Suppressor macrophage treated with lipopolysaccharide for 1 hour (primary cell): ENCODE results near the gene FURIN.

Experiments
- DNase-seq, 3 donors: peaks; one replicate each; pipeline ENCODE4 v3.0.0-alpha.2; 2020 to 2022

Gene FURIN

GRCh38 chr15:90883976-90884718 lies 15.8 kb downstream of the FURIN start, which contains the start of gene FES:
FES (plus strand) TSS chr15:90884504; CDS start chr15:90885046, 542 bp downstream.
- peak; percentile 74 to 87 (median 78) for DNase-seq

GRCh38 chr15:90884719-90885431 lies 16.5 kb downstream of the FURIN start:
- DNase-seq = no peak

- peak; percentile 82 to 91 (median 83) for DNase-seq
Observed at GRCh38 chr15:90885432-90886290, 17.3 kb downstream of the FURIN start.

GRCh38 chr15:90886291-90886614 lies 17.9 kb downstream of the FURIN start:
- DNase-seq = no peak

- no peak for DNase-seq
Observed at GRCh38 chr15:90887037-90887481, 18.7 kb downstream of the FURIN start.

GRCh38 chr15:90889313-90889730 lies 20.9 kb downstream of the FURIN start:
- DNase-seq = no peak

GRCh38 chr15:90889736-90890456 lies 21.5 kb downstream of the FURIN start:
- no peak for DNase-seq

- no peak for DNase-seq
Observed at GRCh38 chr15:90890839-90891238, 22.5 kb downstream of the FURIN start.

GRCh38 chr15:90891346-90891949 lies 23.1 kb downstream of the FURIN start:
- no peak for DNase-seq

GRCh38 chr15:90892023-90892422 lies 23.6 kb downstream of the FURIN start:
- DNase-seq = no peak

GRCh38 chr15:90892498-90893174 lies 24.2 kb downstream of the FURIN start:
- no peak for DNase-seq

GRCh38 chr15:90893175-90894090 lies 25.0 kb downstream of the FURIN start:
- no peak for DNase-seq

GRCh38 chr15:90895571-90896117 lies 27.3 kb downstream of the FURIN start:
- DNase-seq = peak; percentile 26 to 47 (median 43)

- peak; percentile 19 to 55 (median 38) for DNase-seq
Observed at GRCh38 chr15:90897131-90897655, 28.8 kb downstream of the FURIN start.

GRCh38 chr15:90901175-90902039 lies 33.0 kb downstream of the FURIN start:
- DNase-seq = no peak

GRCh38 chr15:90902040-90902839 lies 33.9 kb downstream of the FURIN start:
- peak; percentile 85 to 96 (median 92) for DNase-seq

GRCh38 chr15:90902840-90903732 lies 34.7 kb downstream of the FURIN start, which contains the start of gene MAN2A2:
MAN2A2 (plus strand) TSS chr15:90903302; CDS start chr15:90904208, 906 bp downstream.
- DNase-seq = peak; percentile 79 to 93 (median 87)
